Hepatocyte (in vitro differentiated cells): ENCODE results near the gene MBOAT7.
"Not testable (repeated sequence)": the region's sequence is repeated elsewhere in the genome, so short reads cannot be mapped to it uniquely, and the experiment has no call there.

Experiments
- EZH2 ChIP-seq: fragments of 200-600 bp; sonication (generic); IDR thresholded peaks from 2 replicates; pipeline ENCODE4 v1.6.1; 2016; ENCODE audit warnings: antibody characterized with exemption, mild to moderate bottlenecking, borderline replicate concordance
- EZH2phosphoT487 ChIP-seq: fragments of 200-600 bp; sonication (generic); IDR thresholded peaks from one replicate; pipeline ENCODE4 v1.6.1; 2018; ENCODE audit warnings: antibody characterized with exemption, mild to moderate bottlenecking, low read depth, moderate library complexity; ENCODE audit not compliant: unreplicated experiment, severe bottlenecking
- TF ChIP-seq, protein P1 (sequence below): fragments of 200-600 bp; sonication (generic); IDR thresholded peaks from 2 replicates; pipeline ENCODE4 v1.5.1; 2016; ENCODE audit warnings: antibody characterized with exemption, mild to moderate bottlenecking; ENCODE audit not compliant: poor library complexity

DNA sequence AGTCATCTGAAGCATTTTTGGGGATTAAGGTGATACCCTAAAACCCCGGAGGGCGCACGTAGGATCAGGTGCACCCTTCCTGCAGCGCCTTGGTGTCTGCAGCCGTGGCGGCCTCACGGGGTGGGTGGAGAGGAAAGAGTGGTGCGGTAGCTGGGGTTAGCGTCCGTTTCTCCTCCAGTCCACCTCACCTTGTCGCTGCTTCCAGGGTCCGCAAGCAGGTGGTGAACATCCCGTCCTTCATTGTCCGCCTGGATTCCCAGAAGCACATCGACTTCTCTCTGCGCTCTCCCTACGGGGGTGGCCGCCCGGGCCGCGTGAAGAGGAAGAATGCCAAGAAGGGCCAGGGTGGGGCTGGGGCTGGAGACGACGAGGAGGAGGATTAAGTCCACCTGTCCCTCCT lies 17.8 kb upstream of the MBOAT7 start:
- TF ChIP-seq, protein P1, sequence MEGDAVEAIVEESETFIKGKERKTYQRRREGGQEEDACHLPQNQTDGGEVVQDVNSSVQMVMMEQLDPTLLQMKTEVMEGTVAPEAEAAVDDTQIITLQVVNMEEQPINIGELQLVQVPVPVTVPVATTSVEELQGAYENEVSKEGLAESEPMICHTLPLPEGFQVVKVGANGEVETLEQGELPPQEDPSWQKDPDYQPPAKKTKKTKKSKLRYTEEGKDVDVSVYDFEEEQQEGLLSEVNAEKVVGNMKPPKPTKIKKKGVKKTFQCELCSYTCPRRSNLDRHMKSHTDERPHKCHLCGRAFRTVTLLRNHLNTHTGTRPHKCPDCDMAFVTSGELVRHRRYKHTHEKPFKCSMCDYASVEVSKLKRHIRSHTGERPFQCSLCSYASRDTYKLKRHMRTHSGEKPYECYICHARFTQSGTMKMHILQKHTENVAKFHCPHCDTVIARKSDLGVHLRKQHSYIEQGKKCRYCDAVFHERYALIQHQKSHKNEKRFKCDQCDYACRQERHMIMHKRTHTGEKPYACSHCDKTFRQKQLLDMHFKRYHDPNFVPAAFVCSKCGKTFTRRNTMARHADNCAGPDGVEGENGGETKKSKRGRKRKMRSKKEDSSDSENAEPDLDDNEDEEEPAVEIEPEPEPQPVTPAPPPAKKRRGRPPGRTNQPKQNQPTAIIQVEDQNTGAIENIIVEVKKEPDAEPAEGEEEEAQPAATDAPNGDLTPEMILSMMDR = not testable (repeated sequence)
- TF ChIP-seq EZH2, EZH2phosphoT487: not testable (repeated sequence)
